Measurements from ENCODE around the gene PRKN. TPM values are rescaled to one million over a fixed set of nuclear protein-coding genes. Genes with fewer than 3 reads are reported as not detected.

The PRKN gene
- polyA plus RNA-seq, 1 donor from 2014 or later: 1.2 TPM

GRCh38 chr6:161890832-161891297 lies 836.7 kb downstream of the PRKN start:
- H3K27me3 ChIP-seq (ENCODE audit: insufficient read depth, low read depth, low read length): no peaks in the 10 kb centered on the region
- TF ChIP-seq EP300 (conservative IDR thresholded peaks at IDR 0.05; ENCODE audit: poor library complexity, severe bottlenecking): no peak
- no peak for TF ChIP-seq POLR2AphosphoS5 (IDR thresholded peaks at IDR 0.05)
- TF ChIP-seq CTCF (IDR thresholded peaks at IDR 0.05; ENCODE audit: poor library complexity, severe bottlenecking): no peak
- no peak for TF ChIP-seq TAF1 (IDR thresholded peaks at IDR 0.05; ENCODE audit: low read depth)
- no peak for TF ChIP-seq MXI1 (conservative IDR thresholded peaks at IDR 0.05; ENCODE audit: poor library complexity, severe bottlenecking)
- no peak for TF ChIP-seq RAD21 (conservative IDR thresholded peaks at IDR 0.05)
- no peak for TF ChIP-seq EZH2 (IDR thresholded peaks at IDR 0.05; ENCODE audit: borderline replicate concordance, insufficient read depth, low read length, poor library complexity, severe bottlenecking)
- TF ChIP-seq SMC3 (conservative IDR thresholded peaks at IDR 0.05; ENCODE audit: poor library complexity): no peak
- no peak for TF ChIP-seq REST (IDR thresholded peaks at IDR 0.05; ENCODE audit: borderline replicate concordance)
- H3K79me2 ChIP-seq (replicated peaks; ENCODE audit: insufficient read depth, low read length): no peaks in the 10 kb centered on the region
- H3K9me3 ChIP-seq (ENCODE audit: low read length): no peaks in the 10 kb centered on the region
- H4K20me1 ChIP-seq (ENCODE audit: insufficient read depth): no peaks in the 10 kb centered on the region
- H3F3A ChIP-seq (ENCODE audit: insufficient read depth, low read length, poor library complexity, severe bottlenecking): no peaks in the 10 kb centered on the region
- H3K27ac ChIP-seq (ENCODE audit: low read length): no peak overlapping the region
- no peaks in the 10 kb centered on the region for H3K36me3 ChIP-seq (ENCODE audit: insufficient read depth, low read length)
- H3K9me2 ChIP-seq (ENCODE audit: insufficient read depth, low read length): no peaks in the 10 kb centered on the region
- no peak overlapping the region for H3K4me2 ChIP-seq (ENCODE audit: low read length)
- H2AFZ ChIP-seq (ENCODE audit: low read depth, low read length): no peak overlapping the region
- H3K4me3 ChIP-seq (ENCODE audit: low read length): no peak overlapping the region
- no peak overlapping the region for H3K9ac ChIP-seq (ENCODE audit: low read length)

- Histone ChIP-seq H3K9me2 (ENCODE audit: insufficient read depth, low read length) (no peaks in the 10 kb centered on the region), H3K79me2 (replicated peaks; ENCODE audit: insufficient read depth, low read length) (no peaks in the 10 kb centered on the region), H3K9me3 (ENCODE audit: low read length) (no peaks in the 10 kb centered on the region), H3K36me3 (ENCODE audit: insufficient read depth, low read length) (no peaks in the 10 kb centered on the region), H3K27ac (ENCODE audit: low read length) (no peak overlapping the region), H3K4me2 (ENCODE audit: low read length) (no peak overlapping the region), H3K27me3 (ENCODE audit: insufficient read depth, low read depth, low read length) (no peaks in the 10 kb centered on the region), H2AFZ (ENCODE audit: low read depth, low read length) (no peak overlapping the region), H3K4me3 (ENCODE audit: low read length) (no peak overlapping the region), H3K9ac (ENCODE audit: low read length) (no peak overlapping the region), H4K20me1 (ENCODE audit: insufficient read depth) (no peaks in the 10 kb centered on the region), H3F3A (ENCODE audit: insufficient read depth, low read length, poor library complexity, severe bottlenecking) (no peaks in the 10 kb centered on the region)
- TF ChIP-seq CTCF (IDR thresholded peaks at IDR 0.05; ENCODE audit: poor library complexity, severe bottlenecking): no peak
- no peak for TF ChIP-seq REST (IDR thresholded peaks at IDR 0.05; ENCODE audit: borderline replicate concordance)
- no peak for TF ChIP-seq MXI1 (conservative IDR thresholded peaks at IDR 0.05; ENCODE audit: poor library complexity, severe bottlenecking)
- no peak for TF ChIP-seq EZH2 (IDR thresholded peaks at IDR 0.05; ENCODE audit: borderline replicate concordance, insufficient read depth, low read length, poor library complexity, severe bottlenecking)
- TF ChIP-seq POLR2AphosphoS5 (IDR thresholded peaks at IDR 0.05): no peak
- TF ChIP-seq TAF1 (IDR thresholded peaks at IDR 0.05; ENCODE audit: low read depth): no peak
- TF ChIP-seq RAD21 (conservative IDR thresholded peaks at IDR 0.05): no peak
- TF ChIP-seq EP300 (conservative IDR thresholded peaks at IDR 0.05; ENCODE audit: poor library complexity, severe bottlenecking): no peak
Measured at GRCh38 chr6:161890133-161890831, 837.3 kb downstream of the PRKN start.

All from neural cell (in vitro differentiated cells).